ENCODE data around the gene SKIC3. TPM values are rescaled to one million over a fixed set of nuclear protein-coding genes. Genes with fewer than 3 reads are reported as not detected.

Gene SKIC3
- total RNA-seq (10 to 100 TPM; 44.4 to 71.2 (median 50.9) TPM), polyA plus RNA-seq (10 to 100 TPM; 13.1 to 26.5 (median 13.3) TPM)
- long read RNA-seq, donor 1, full-length matches to known transcripts: 17 of 33 reads
- long read RNA-seq, donor 1, partial matches to known transcripts: 15 of 33 reads
- long read RNA-seq, donor 1, other reads (novel, unspliced or antisense): 1 of 33 reads
- long read RNA-seq, donor 2, full-length matches to known transcripts: 18 of 47 reads
- long read RNA-seq, donor 2, partial matches to known transcripts: 24 of 47 reads
- long read RNA-seq, donor 2, other reads (novel, unspliced or antisense): 5 of 47 reads

DNA sequence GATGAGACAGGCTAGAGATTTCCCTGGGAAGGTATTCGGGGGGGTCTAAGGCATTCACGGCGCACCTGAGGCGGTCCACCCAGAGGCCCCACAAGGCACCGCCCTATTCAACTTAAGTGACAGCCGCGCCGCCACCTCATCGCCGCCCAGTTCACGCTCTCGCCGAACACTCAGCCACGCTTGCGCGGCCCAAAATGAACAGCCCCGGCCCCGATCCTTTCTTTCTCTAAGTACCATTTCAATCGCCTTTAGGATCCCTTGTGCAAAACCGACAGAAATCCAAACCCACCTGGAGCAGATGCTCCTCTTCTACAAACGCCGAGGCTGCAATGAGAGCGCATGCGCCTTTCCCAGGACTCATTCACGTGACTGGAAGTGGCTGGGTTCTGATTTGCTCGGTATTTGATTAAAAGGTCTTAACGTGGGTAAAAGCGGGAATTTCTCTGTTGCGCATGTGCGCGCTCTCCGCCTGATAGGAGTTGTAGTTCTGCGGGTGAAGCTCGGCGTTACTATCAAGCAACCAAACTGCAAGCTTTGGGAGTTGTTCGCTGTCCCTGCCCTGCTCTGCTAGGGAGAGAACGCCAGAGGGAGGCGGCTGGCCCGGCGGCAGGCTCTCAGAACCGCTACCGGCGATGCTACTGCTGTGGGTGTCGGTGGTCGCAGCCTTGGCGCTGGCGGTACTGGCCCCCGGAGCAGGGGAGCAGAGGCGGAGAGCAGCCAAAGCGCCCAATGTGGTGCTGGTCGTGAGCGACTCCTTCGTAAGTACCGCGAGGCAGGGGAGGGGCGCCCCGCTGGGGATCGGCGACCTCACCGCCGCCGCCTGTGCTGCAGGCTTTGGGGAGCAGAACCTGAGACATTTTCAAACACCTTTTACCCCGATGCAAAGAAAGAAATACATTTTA is at the start of gene SKIC3, which contains the start of gene ARSK:
Gene SKIC3, minus strand, starts transcription at position 331 of the 902 bp plus-strand sequence. CDS start 7,827 bp downstream, outside the sequence.
Gene ARSK, plus strand, starts transcription at position 455 of the 902 bp plus-strand sequence. Its CDS starts 178 bp downstream, at position 633.
- TF ChIP-seq, protein P1, sequence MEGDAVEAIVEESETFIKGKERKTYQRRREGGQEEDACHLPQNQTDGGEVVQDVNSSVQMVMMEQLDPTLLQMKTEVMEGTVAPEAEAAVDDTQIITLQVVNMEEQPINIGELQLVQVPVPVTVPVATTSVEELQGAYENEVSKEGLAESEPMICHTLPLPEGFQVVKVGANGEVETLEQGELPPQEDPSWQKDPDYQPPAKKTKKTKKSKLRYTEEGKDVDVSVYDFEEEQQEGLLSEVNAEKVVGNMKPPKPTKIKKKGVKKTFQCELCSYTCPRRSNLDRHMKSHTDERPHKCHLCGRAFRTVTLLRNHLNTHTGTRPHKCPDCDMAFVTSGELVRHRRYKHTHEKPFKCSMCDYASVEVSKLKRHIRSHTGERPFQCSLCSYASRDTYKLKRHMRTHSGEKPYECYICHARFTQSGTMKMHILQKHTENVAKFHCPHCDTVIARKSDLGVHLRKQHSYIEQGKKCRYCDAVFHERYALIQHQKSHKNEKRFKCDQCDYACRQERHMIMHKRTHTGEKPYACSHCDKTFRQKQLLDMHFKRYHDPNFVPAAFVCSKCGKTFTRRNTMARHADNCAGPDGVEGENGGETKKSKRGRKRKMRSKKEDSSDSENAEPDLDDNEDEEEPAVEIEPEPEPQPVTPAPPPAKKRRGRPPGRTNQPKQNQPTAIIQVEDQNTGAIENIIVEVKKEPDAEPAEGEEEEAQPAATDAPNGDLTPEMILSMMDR (IDR thresholded peaks at IDR 0.05): peak; percentile 35

DNA sequence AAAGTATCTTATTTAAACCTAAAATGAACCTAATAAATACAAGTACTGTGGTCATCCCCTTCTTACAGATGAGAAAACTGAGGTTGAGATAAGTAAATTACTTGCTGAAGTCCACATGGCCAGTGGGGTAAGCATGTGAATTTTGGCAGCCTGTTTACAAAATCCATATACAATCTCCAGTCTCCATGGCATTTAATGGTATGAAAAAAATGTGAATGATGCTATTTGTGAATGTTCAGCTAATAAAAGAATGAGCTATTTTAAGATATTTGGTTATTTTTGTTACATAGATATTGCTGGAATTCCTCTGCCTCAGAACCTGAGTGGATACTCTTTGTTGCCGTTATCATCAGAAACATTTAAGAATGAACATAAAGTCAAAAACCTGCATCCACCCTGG is 45.8 kb upstream of the SKIC3 start:
- TF ChIP-seq, protein P1 (IDR thresholded peaks at IDR 0.05): no peak
- WGBS, 3 donors: 87 to 92% (median 89%) methylated on average over 1 of the region's 1 CpG
- H3K9me3 ChIP-seq: no peaks in the 10 kb centered on the region
- no peak for DNase-seq
- no peak overlapping the region for H3K27ac ChIP-seq
- no peak overlapping the region for H3K4me3 ChIP-seq
- no peak for ATAC-seq
- intact Hi-C loops (cut with DNase I): no loop called here
- no peaks in the 10 kb centered on the region for H3K27me3 ChIP-seq (ENCODE audit: insufficient read depth in 3 of 3, low read length in 2 of 3)
- H3K36me3 ChIP-seq (ENCODE audit: insufficient read depth in 1 of 2, low read depth in 1 of 2): peaks cover 0 to 14% of the 10 kb centered on the region in 2 donors
- H3K4me1 ChIP-seq: peaks cover 6% of the 10 kb centered on the region

More for the DNA sequence above, at the start of gene SKIC3, which contains the start of gene ARSK:
- DNase-seq (peak; percentile 95 to 97), ATAC-seq (peak; percentile 96 to 98 (median 96))
- peak within 1 kb of the TSS; percentile 79 for H3K27ac ChIP-seq
- H3K36me3 ChIP-seq (ENCODE audit: insufficient read depth in 1 of 2, low read depth in 1 of 2): peaks cover 4 to 17% of the 10 kb centered on the region in 2 donors
- H3K4me1 ChIP-seq: peaks cover 14% of the 10 kb centered on the region
- no peaks in the 10 kb centered on the region for H3K9me3 ChIP-seq
- peak within 1 kb of the TSS; percentile 75 for H3K4me3 ChIP-seq
- 0% methylated on average over 61 to 63 of the region's 63 CpGs for WGBS, 3 donors
- no peaks in the 10 kb centered on the region for H3K27me3 ChIP-seq (ENCODE audit: insufficient read depth in 3 of 3, low read length in 2 of 3)
- intact Hi-C loops (cut with DNase I): loop anchor here in 1 of 2 donors (5.0 kb wide), 1 partner anchor 302 kb away; no protein-coding TSS in a partner anchor

DNA sequence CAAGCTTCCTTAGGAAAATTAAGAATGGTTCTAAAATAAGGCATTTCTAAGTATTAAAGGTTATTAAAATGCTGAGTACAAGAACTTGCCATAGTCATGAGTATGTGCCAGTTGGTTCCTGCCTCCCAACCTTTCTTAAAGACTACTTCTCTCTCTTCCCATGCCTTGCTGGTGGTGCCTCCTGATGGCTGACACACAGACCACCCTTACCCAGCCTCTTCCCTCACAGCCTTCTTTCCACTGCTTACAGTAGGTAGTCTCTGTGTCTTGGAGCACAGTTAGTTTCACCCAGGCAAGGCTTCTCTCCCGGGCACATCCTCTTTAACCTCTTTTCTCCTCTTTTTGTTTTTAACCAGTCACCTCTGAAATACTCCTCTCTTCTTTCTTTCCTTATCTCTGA is 44.5 kb upstream of the SKIC3 start:
- WGBS, 3 donors: 78 to 100% (median 83%) methylated on average over 1 of the region's 1 CpG
- Histone ChIP-seq H3K27me3 (ENCODE audit: insufficient read depth in 3 of 3, low read length in 2 of 3) (no peaks in the 10 kb centered on the region), H3K4me1 (peaks cover 6% of the 10 kb centered on the region), H3K36me3 (ENCODE audit: insufficient read depth in 1 of 2, low read depth in 1 of 2) (peaks cover 0 to 14% of the 10 kb centered on the region in 2 donors), H3K9me3 (no peaks in the 10 kb centered on the region), H3K27ac (no peak overlapping the region), H3K4me3 (no peak overlapping the region)
- TF ChIP-seq, protein P1 (IDR thresholded peaks at IDR 0.05): no peak
- intact Hi-C loops (cut with DNase I): no loop called here
- ATAC-seq (no peak), DNase-seq (no peak)

DNA sequence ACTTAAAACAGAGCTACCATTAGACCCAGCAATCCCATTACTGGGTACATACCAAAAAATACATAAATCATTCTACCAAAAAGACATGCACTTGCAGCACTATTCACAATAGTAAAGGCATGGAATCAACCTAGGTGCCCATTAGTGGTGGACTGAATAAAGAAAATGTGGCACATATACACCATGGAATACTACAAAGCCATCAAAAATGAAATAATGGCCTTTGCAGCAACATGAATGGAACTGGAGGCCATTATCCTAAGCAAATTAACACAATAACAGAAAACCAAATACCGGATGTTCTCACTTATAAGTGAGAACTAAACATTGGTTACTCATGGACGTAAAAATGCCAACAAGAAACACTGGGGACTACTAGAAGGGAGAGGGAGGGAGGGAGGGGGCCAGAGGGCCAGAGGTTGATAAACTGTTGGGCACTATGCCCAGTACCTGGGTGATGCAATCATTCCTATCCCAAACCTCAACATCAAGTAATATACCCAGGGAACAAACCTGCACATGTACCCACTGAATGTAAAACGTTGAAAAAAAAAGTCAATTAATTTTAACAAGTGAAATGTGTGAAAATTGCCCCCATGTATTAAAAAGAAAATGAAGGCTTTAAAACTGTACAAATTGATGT is 40.6 kb upstream of the SKIC3 start:
- intact Hi-C loops (cut with DNase I): no loop called here
- no peak overlapping the region for H3K4me3 ChIP-seq
- H3K4me1 ChIP-seq: peaks cover 6% of the 10 kb centered on the region
- ATAC-seq (no peak), DNase-seq (no peak)
- no peaks in the 10 kb centered on the region for H3K27me3 ChIP-seq (ENCODE audit: insufficient read depth in 3 of 3, low read length in 2 of 3)
- H3K9me3 ChIP-seq: no peaks in the 10 kb centered on the region
- H3K27ac ChIP-seq: no peak overlapping the region
- 94 to 98% (median 97%) methylated on average over 3 of the region's 3 CpGs for WGBS, 3 donors
- peaks cover 0 to 19% of the 10 kb centered on the region in 2 donors for H3K36me3 ChIP-seq (ENCODE audit: insufficient read depth in 1 of 2, low read depth in 1 of 2)
- TF ChIP-seq, protein P1 (IDR thresholded peaks at IDR 0.05): no peak

Measured in psoas muscle (tissue), 8 donors.